WTC11 (cell line): ENCODE results near the gene PAPPA2. TPM values are rescaled to one million over a fixed set of nuclear protein-coding genes. Genes with fewer than 3 reads are reported as not detected.

Experiments used
- ATAC-seq: fragments of 200-7000 bp; cut with Tn5 transposase; 2 replicates; pipeline ENCODE4 v1.10.0; 2021; ENCODE audit warnings: mild to moderate bottlenecking, moderate library complexity
- CTCF ChIA-PET: fragments of 300-600 bp; sonication (Branson Sonifier 250); formaldehyde crosslinking; loops from one replicate; lab custom pipeline; 2021; ENCODE audit warnings: antibody characterized with exemption; lab: Charles Lee
- POLR2A ChIA-PET: fragments of 350-600 bp; sonication (Branson Sonifier 250); formaldehyde crosslinking; loops from one replicate; lab custom pipeline; 2021; ENCODE audit warnings: antibody characterized with exemption; lab: Charles Lee
- DNase-seq: peaks from one replicate; pipeline ENCODE4 v3.0.0; 2021; ENCODE audit warnings: low spot score
- H3K27ac Mint-ChIP-seq: 2 replicates; pipeline ENCODE4 v1.8.0; 2021; ENCODE audit warnings: mixed read lengths
- H3K27me3 Mint-ChIP-seq: 2 replicates; pipeline ENCODE4 v1.8.0; 2021; ENCODE audit warnings: low read depth, mild to moderate bottlenecking, moderate library complexity, mixed read lengths
- H3K36me3 Mint-ChIP-seq: 2 replicates; pipeline ENCODE4 v1.8.0; 2021; ENCODE audit warnings: mixed read lengths
- H3K4me1 Mint-ChIP-seq: 2 replicates; pipeline ENCODE4 v1.8.0; 2022; ENCODE audit warnings: mixed read lengths
- H3K4me3 Mint-ChIP-seq: 2 replicates; pipeline ENCODE4 v1.8.0; 2021; ENCODE audit warnings: mild to moderate bottlenecking, moderate library complexity, mixed read lengths
- H3K9me3 Mint-ChIP-seq: 2 replicates; pipeline ENCODE4 v1.8.0; 2021; ENCODE audit warnings: mixed read lengths
- CBFB ChIP-seq: sonication (generic); formaldehyde crosslinking; IDR thresholded peaks from 2 replicates; pipeline ENCODE4 v1.8.1; 2022; ENCODE audit warnings: mild to moderate bottlenecking, low read depth, missing genetic modification reagents
- ESRRA ChIP-seq: sonication (generic); formaldehyde crosslinking; IDR thresholded peaks from 2 replicates; pipeline ENCODE4 v1.8.1; 2022; ENCODE audit warnings: mild to moderate bottlenecking, missing genetic modification reagents, borderline replicate concordance
- MYBL2 ChIP-seq: sonication (generic); formaldehyde crosslinking; IDR thresholded peaks from 2 replicates; pipeline ENCODE4 v1.8.1; 2023; ENCODE audit warnings: mild to moderate bottlenecking, moderate library complexity, missing genetic modification reagents
- NFATC4 ChIP-seq: fragments of 250-450 bp; sonication (Bioruptor Pico); IDR thresholded peaks from 2 replicates; pipeline ENCODE4 v1.9.0; 2021; ENCODE audit warnings: mild to moderate bottlenecking
- NFYB ChIP-seq: sonication (generic); formaldehyde crosslinking; conservative IDR thresholded peaks from 2 replicates; pipeline ENCODE4 v1.8.0; 2022; ENCODE audit warnings: low read depth, missing genetic modification reagents
- NR2C2 ChIP-seq: sonication (generic); formaldehyde crosslinking; IDR thresholded peaks from 2 replicates; pipeline ENCODE4 v1.8.0; 2022; ENCODE audit warnings: mild to moderate bottlenecking, missing genetic modification reagents
- ZNF263 ChIP-seq: sonication (generic); formaldehyde crosslinking; IDR thresholded peaks from 2 replicates; pipeline ENCODE4 v1.8.1; 2022; ENCODE audit warnings: low read depth, mild to moderate bottlenecking, moderate library complexity, missing genetic modification reagents
- total RNA-seq: library from RNA; stranded (reverse); gene quantifications from 3 replicates; pipeline ENCODE4 v1.2.3, GENCODE V29; 2021
- TF ChIP-seq, protein P1 (sequence below): sonication (generic); formaldehyde crosslinking; IDR thresholded peaks from 2 replicates; pipeline ENCODE4 v1.8.1; 2023; ENCODE audit warnings: mild to moderate bottlenecking, missing genetic modification reagents, borderline replicate concordance
- TF ChIP-seq, protein P2 (sequence below): sonication (generic); formaldehyde crosslinking; IDR thresholded peaks from 2 replicates; pipeline ENCODE4 v1.8.0; 2023; ENCODE audit warnings: mild to moderate bottlenecking, missing genetic modification reagents
- TF ChIP-seq, protein P3 (sequence below): fragments of 250-450 bp; sonication (Bioruptor Pico); IDR thresholded peaks from 2 replicates; pipeline ENCODE4 v1.9.0; 2021; ENCODE audit warnings: mild to moderate bottlenecking, borderline replicate concordance
- TF ChIP-seq, protein P4 (sequence below): sonication (generic); formaldehyde crosslinking; IDR thresholded peaks from 2 replicates; pipeline ENCODE4 v1.8.1; 2023; ENCODE audit warnings: mild to moderate bottlenecking, missing genetic modification reagents, moderate library complexity

The PAPPA2 gene
- total RNA-seq, 1 experiment from 2014 or later, result 0.74 TPM

DNA sequence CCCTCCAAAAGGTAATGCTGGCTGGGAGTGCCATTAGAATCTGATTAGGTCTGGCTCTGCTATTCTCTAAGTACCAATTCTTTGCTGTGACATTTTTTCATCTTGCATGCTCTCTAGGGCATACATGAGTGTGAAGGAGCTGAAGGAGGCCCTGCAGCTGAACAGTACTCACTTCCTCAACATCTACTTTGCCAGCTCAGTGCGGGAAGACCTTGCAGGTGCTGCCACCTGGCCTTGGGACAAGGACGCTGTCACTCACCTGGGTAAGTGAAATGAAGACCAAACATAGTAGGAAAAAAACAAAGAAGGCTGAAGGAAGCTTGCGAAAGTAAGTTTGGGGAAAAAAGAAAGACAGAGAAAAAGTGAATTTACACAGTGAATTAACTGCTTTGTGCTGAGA is 207.9 kb downstream of the PAPPA2 start (continued):
- TF ChIP-seq, protein P1, sequence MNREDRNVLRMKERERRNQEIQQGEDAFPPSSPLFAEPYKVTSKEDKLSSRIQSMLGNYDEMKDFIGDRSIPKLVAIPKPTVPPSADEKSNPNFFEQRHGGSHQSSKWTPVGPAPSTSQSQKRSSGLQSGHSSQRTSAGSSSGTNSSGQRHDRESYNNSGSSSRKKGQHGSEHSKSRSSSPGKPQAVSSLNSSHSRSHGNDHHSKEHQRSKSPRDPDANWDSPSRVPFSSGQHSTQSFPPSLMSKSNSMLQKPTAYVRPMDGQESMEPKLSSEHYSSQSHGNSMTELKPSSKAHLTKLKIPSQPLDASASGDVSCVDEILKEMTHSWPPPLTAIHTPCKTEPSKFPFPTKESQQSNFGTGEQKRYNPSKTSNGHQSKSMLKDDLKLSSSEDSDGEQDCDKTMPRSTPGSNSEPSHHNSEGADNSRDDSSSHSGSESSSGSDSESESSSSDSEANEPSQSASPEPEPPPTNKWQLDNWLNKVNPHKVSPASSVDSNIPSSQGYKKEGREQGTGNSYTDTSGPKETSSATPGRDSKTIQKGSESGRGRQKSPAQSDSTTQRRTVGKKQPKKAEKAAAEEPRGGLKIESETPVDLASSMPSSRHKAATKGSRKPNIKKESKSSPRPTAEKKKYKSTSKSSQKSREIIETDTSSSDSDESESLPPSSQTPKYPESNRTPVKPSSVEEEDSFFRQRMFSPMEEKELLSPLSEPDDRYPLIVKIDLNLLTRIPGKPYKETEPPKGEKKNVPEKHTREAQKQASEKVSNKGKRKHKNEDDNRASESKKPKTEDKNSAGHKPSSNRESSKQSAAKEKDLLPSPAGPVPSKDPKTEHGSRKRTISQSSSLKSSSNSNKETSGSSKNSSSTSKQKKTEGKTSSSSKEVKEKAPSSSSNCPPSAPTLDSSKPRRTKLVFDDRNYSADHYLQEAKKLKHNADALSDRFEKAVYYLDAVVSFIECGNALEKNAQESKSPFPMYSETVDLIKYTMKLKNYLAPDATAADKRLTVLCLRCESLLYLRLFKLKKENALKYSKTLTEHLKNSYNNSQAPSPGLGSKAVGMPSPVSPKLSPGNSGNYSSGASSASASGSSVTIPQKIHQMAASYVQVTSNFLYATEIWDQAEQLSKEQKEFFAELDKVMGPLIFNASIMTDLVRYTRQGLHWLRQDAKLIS, result no peak
- TF ChIP-seq MYBL2 (CRISPR knock-in tag) (no peak), NFYB (CRISPR knock-in tag) (no peak)

DNA sequence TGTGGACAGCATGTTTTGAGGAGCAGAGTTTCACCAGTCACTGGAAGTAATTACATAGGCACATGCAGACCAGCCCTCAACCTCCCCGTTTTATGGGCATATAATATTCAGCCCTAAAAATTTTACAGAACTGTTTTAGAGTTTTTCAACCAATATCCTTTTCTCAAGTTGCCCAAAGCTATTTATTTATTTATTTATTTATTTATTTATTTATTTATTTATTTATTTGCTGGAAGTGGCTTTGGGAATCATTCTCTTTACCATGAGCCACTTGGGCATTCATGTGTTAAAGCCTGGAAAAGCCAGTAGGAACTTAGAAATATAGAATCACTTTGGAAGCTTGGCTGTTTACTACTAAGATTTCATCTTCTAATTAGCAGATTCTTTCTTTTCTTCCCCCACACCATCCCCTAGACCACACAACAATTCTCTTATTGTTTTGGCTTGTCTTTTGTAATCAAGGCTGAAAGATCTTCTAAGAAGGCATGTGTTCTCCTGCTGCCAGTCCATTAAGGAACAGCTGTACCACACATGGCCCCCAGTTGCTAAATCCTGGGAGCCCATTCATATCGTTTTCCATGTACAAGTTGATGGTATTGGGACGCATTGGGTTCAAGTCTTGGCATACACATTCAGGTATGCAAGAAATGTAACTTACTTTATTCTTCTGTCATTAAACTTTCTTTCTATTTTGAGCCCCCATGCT is 220.0 kb downstream of the PAPPA2 start:
- CTCF ChIA-PET, result interaction anchor here (2.8 kb wide), 1 partner anchor 8 kb away, joined by 13 read pairs; no protein-coding TSS in a partner anchor
- no peak overlapping the region for H3K4me3 Mint-ChIP-seq
- H3K27me3 Mint-ChIP-seq, result no peaks in the 10 kb centered on the region
- H3K36me3 Mint-ChIP-seq, result no peaks in the 10 kb centered on the region
- no peaks in the 10 kb centered on the region for H3K4me1 Mint-ChIP-seq
- no peak overlapping the region for H3K27ac Mint-ChIP-seq
- no peak for TF ChIP-seq NFATC4 (CRISPR knock-in tag)
- TF ChIP-seq, protein P2, sequence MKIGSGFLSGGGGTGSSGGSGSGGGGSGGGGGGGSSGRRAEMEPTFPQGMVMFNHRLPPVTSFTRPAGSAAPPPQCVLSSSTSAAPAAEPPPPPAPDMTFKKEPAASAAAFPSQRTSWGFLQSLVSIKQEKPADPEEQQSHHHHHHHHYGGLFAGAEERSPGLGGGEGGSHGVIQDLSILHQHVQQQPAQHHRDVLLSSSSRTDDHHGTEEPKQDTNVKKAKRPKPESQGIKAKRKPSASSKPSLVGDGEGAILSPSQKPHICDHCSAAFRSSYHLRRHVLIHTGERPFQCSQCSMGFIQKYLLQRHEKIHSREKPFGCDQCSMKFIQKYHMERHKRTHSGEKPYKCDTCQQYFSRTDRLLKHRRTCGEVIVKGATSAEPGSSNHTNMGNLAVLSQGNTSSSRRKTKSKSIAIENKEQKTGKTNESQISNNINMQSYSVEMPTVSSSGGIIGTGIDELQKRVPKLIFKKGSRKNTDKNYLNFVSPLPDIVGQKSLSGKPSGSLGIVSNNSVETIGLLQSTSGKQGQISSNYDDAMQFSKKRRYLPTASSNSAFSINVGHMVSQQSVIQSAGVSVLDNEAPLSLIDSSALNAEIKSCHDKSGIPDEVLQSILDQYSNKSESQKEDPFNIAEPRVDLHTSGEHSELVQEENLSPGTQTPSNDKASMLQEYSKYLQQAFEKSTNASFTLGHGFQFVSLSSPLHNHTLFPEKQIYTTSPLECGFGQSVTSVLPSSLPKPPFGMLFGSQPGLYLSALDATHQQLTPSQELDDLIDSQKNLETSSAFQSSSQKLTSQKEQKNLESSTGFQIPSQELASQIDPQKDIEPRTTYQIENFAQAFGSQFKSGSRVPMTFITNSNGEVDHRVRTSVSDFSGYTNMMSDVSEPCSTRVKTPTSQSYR (CRISPR knock-in tag), result no peak
- TF ChIP-seq CBFB, result no peak
- TF ChIP-seq, protein P3, sequence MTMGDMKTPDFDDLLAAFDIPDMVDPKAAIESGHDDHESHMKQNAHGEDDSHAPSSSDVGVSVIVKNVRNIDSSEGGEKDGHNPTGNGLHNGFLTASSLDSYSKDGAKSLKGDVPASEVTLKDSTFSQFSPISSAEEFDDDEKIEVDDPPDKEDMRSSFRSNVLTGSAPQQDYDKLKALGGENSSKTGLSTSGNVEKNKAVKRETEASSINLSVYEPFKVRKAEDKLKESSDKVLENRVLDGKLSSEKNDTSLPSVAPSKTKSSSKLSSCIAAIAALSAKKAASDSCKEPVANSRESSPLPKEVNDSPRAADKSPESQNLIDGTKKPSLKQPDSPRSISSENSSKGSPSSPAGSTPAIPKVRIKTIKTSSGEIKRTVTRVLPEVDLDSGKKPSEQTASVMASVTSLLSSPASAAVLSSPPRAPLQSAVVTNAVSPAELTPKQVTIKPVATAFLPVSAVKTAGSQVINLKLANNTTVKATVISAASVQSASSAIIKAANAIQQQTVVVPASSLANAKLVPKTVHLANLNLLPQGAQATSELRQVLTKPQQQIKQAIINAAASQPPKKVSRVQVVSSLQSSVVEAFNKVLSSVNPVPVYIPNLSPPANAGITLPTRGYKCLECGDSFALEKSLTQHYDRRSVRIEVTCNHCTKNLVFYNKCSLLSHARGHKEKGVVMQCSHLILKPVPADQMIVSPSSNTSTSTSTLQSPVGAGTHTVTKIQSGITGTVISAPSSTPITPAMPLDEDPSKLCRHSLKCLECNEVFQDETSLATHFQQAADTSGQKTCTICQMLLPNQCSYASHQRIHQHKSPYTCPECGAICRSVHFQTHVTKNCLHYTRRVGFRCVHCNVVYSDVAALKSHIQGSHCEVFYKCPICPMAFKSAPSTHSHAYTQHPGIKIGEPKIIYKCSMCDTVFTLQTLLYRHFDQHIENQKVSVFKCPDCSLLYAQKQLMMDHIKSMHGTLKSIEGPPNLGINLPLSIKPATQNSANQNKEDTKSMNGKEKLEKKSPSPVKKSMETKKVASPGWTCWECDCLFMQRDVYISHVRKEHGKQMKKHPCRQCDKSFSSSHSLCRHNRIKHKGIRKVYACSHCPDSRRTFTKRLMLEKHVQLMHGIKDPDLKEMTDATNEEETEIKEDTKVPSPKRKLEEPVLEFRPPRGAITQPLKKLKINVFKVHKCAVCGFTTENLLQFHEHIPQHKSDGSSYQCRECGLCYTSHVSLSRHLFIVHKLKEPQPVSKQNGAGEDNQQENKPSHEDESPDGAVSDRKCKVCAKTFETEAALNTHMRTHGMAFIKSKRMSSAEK (CRISPR knock-in tag), result no peak
- TF ChIP-seq NR2C2 (CRISPR knock-in tag), result no peak
- TF ChIP-seq, protein P4, sequence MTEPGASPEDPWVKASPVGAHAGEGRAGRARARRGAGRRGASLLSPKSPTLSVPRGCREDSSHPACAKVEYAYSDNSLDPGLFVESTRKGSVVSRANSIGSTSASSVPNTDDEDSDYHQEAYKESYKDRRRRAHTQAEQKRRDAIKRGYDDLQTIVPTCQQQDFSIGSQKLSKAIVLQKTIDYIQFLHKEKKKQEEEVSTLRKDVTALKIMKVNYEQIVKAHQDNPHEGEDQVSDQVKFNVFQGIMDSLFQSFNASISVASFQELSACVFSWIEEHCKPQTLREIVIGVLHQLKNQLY (CRISPR knock-in tag), result no peak
- no peak for TF ChIP-seq ZNF263 (CRISPR knock-in tag)
- no peak for TF ChIP-seq ESRRA
- POLR2A ChIA-PET, result no interaction called here
- ATAC-seq, result no peak
- no peak for DNase-seq
- H3K9me3 Mint-ChIP-seq, result no peaks in the 10 kb centered on the region
